Measurements from ENCODE around the gene STX5.
"Not testable (repeated sequence)": the region's sequence is repeated elsewhere in the genome, so short reads cannot be mapped to it uniquely, and the experiment has no call there.

STX5 gene

DNA sequence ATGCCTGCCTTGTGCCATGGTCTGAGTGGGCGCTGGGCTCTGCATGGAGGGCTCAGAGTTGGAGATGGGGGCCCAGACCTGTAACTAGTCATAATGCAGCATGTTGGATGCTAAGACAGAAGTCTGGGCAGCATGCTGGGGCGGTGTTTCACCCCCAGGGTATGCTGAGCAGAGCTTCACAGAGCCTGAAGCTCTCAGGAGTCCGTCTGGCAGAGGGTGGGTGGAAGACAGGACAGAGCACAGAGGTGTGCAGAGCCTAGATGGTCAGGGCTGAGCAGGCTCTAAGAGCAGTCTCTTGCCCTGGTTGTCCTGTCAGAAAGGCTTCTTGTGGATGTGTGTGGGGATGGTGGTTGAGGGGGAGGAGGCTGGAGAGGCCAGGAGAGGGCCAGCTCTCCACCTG lies 53.4 kb downstream of the STX5 start:
- no peak for DNase-seq

DNA sequence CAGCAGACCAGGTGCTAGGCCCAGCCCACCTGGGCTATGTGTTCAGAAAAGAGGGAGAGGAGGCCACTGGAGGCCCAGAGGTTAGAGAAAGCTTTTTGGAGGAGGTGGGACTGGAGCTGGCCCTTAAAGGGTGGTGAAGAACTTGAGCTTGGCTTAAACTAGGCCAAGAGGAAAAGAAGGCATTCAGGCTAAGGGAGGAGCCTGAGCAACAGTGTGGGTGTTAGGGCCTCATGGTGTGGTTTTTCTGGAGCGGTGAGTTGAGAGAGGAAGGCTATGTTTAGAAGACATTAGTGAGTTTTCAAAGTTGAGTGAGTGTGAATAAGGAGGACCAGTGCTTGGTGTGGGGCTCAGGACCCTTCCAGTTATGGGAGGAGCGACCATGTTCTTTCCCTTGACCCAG lies 54.5 kb downstream of the STX5 start:
- no peak for DNase-seq

DNA sequence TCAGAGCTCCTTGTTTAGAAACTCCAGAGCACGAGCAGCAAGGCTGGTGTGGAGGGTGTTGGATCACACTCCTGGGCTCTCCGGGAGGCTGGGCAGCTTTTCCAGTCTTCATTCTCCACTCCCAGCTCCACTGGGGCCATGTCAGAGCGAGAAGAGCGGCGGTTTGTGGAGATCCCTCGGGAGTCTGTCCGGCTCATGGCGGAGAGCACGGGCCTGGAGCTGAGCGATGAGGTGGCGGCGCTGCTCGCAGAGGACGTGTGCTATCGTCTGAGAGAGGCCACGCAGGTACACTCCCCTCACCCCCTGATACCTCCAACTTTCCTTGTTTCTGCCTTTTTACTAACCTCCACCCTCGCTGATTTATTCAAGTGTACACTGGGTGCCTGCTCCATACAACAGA lies 56.2 kb downstream of the STX5 start:
- DNase-seq = no peak

DNA sequence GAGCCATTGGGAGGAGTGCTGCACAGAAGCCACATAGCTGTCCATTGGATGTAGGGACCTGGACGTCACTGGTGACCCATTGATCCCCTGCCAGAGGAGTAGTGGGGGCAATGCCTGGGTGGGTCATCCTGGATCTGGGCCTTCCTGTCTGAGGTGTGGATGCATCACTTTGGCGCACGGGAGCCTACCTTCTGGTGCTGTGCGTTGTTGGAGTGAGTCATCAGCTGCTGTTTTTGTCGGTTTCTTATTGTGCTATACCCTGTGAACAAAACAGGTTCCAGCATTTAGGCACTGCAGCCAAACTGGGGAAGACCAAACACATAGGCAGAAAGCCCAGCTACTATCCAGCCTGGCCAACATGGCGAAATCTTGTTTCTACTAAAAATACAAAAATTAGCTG lies 57.4 kb downstream of the STX5 start:
- no peak for DNase-seq

DNA sequence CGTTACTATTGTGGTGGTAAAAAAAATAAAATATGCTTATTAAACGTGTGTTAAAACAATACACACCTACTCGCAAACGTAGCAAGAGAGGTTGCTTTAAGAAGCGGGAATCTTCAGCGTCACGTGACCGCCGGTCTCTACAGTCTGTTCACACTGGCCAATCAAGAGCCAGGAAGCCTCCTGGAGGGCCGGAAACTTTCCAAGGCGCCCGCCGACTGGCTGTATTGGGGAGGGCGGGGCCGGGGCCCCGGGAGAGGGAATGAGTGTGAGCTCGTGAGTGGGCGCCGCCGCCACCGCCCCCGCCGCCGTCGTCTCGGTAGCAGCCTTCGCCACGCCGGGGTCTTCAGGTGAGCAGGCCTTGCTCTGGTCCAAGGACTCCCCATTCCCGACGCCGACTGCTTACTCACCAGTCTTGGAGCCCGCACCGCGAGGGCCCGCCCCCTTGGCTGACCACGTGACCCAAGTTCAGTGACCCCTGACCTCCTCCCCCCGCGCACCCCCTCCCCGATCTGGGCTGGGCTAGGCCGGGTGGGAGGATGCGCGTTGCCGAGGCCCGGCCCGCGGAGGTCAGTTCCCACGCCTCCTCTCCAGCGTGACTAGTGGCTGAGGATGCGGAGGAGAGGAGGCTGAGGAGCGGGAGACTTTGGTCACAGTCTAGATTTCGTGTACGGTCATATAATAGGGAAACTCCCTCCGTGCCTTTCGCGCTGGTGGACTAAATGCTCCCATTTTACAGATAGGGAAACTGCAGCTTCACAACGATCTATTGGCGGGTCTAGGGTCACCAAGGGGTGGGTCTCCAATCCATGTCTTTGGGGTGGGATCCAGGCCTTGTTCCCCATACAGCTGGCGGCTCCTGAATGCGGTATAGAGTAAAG lies 60.5 kb downstream of the STX5 start, which contains the start of gene TAF6L:
TAF6L (plus strand) TSS at position 253 of the 878 bp plus-strand sequence. CDS start 4,388 bp downstream, outside the sequence.
- peak; percentile 91 for DNase-seq

DNA sequence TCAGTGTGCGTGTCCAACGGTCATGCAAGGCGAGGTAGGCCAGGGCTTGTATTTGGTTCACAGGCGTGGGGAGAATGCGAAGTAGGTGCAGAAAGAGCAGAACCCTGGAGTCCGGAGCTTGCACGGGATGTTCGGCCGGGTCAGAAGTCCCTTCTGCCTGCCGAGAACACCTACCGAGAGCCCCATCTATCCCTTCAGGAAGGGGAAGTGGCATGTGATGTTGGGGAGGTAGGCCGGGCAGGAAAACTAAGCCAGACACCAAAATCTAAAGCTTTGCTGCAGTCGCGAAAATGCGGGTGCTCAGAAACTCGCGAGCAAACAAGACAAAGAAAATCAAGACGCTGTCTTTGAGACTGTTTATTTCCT lies 61.1 kb downstream of the STX5 start:
- no peak for DNase-seq

DNA sequence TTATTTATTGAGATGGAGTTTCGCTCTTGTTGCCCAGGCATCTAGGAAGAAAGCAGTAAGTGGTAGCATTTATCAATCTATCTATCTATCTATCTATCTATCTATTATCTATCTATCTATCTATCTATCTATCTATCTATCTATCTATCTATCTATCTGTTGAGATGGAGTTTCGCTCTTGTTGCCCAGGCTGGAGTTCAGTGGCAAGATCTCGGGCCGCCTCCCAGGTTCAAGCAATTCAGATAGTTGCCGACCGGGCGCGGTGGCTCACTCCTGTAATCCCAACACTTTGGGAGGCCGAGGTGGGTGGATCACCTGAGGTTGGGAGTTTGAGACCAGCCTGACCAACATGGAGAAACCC lies 71.0 kb downstream of the STX5 start:
- not testable (repeated sequence) for DNase-seq

DNA sequence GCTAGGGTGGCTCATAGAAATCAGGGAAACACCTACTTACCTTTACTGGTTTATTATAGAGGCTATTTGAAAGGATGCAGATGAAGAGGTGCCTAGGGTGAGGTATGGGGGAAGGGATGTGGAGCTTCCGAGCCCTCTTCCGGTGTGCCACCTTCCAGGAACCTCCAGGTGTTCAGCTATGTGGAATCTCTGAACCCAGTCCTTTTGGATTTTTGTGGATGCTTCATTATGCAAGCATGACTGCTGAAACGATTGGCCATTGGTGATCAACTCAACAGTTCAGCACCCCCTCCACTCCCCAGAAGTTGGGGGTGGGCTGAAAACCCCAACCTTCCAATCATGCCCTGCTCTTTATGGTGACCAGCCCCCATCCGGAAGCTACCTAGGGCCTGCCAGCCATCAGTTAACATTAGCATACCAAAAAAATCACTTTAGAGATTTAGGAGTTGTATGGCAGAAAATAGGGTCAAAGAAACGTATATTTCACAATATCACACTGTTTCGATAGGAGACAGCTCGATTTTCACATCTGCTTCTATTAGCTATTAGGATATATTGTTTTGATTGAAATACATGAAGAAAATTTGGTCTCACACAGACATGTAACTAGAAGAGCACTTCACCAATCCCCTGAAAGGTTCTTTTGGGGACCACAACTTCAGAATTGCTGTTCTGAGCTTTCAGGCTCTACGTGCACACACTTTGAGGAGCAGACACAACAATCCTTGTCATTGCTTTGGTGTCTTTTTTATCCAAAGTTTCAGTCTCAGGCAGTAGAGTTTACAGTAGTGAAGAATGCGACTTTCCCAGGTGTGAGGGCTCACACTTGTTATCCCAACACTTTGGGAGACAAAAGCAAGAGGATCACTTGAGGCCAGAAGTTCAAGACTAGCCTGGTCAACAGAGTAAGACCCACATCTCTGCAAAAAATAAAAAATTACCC lies 73.7 kb downstream of the STX5 start:
- no peak for DNase-seq
